SH-SY5Y (cell line): Measurements from ENCODE around the gene NACC2.

Experiments
- GATA2 ChIP-seq: IDR thresholded peaks from 2 replicates; pipeline ENCODE4 v1.6.1; 2011; ENCODE audit warnings: mild to moderate bottlenecking, low read depth, low read length
- GATA3 ChIP-seq: IDR thresholded peaks from 2 replicates; pipeline ENCODE4 v1.6.1; 2011; ENCODE audit warnings: low read depth, mild to moderate bottlenecking, low read length, moderate library complexity

Gene NACC2

GRCh38 chr9:136013524-136014034 lies 81.5 kb downstream of the NACC2 start:
- TF ChIP-seq GATA3, result no peak
- no peak for TF ChIP-seq GATA2

- no peak for TF ChIP-seq GATA3
These were observed 82.0 kb downstream of the NACC2 start for GRCh38 chr9:136013116-136013515.

- TF ChIP-seq GATA3 (no peak), GATA2 (no peak)
These were observed 82.4 kb downstream of the NACC2 start for GRCh38 chr9:136012651-136013050.

GRCh38 chr9:136011703-136012496 lies 83.2 kb downstream of the NACC2 start:
- TF ChIP-seq GATA3 (no peak), GATA2 (no peak)

GRCh38 chr9:136011376-136011702 lies 83.8 kb downstream of the NACC2 start:
- no peak for TF ChIP-seq GATA2
- TF ChIP-seq GATA3, result no peak

GRCh38 chr9:136010615-136011361 lies 84.3 kb downstream of the NACC2 start:
- no peak for TF ChIP-seq GATA3
- no peak for TF ChIP-seq GATA2

GRCh38 chr9:136010176-136010575 lies 84.9 kb downstream of the NACC2 start:
- TF ChIP-seq GATA2 (no peak), GATA3 (no peak)

GRCh38 chr9:136009516-136009915 lies 85.6 kb downstream of the NACC2 start:
- TF ChIP-seq GATA2 (no peak), GATA3 (no peak)

GRCh38 chr9:136008693-136008997 lies 86.4 kb downstream of the NACC2 start:
- TF ChIP-seq GATA2, result no peak
- TF ChIP-seq GATA3, result no peak

- TF ChIP-seq GATA3 (no peak), GATA2 (no peak)
These were observed 87.0 kb downstream of the NACC2 start for GRCh38 chr9:136007934-136008692.

- TF ChIP-seq GATA3 (no peak), GATA2 (no peak)
These were observed 87.7 kb downstream of the NACC2 start for GRCh38 chr9:136007276-136007933.

- TF ChIP-seq GATA3 (no peak), GATA2 (no peak)
These were observed 88.9 kb downstream of the NACC2 start for GRCh38 chr9:136006169-136006568.

GRCh38 chr9:136004712-136005111 lies 90.4 kb downstream of the NACC2 start:
- TF ChIP-seq GATA2, result no peak
- no peak for TF ChIP-seq GATA3

GRCh38 chr9:136004219-136004618 lies 90.9 kb downstream of the NACC2 start:
- no peak for TF ChIP-seq GATA2
- TF ChIP-seq GATA3, result no peak
